GM12878 (cell line): ENCODE data around the gene CHST8.

Experiments used
- ELK1 ChIP-seq: IDR thresholded peaks from 2 replicates; pipeline ENCODE4 v1.6.1; 2012; ENCODE audit warnings: low read depth, low read length, improper control_type of control experiment
- JUNB ChIP-seq: IDR thresholded peaks from 2 replicates; pipeline ENCODE4 v1.6.1; 2016; ENCODE audit warnings: antibody characterized with exemption, mild to moderate bottlenecking
- MXI1 ChIP-seq: fragments of 150-350 bp; IDR thresholded peaks from 2 replicates; pipeline ENCODE4 v1.6.1; 2011; ENCODE audit warnings: low read depth, mild to moderate bottlenecking, inconsistent platforms, low read length, improper control_type of control experiment
- POLR2AphosphoS5 ChIP-seq: IDR thresholded peaks from 2 replicates; pipeline ENCODE4 v1.6.1; 2011; ENCODE audit warnings: mild to moderate bottlenecking, low read length, inconsistent platforms
- TF ChIP-seq, protein P1 (sequence below), 3 experiments: IDR thresholded peaks in 2 of 3; conservative IDR thresholded peaks in 1 of 3; 2 replicates each; pipeline ENCODE4 v1.5.1; 2011; ENCODE audit warnings: low read depth in 3 of 3, low read length in 3 of 3, mild to moderate bottlenecking in 3 of 3, control low read depth in 2 of 3, moderate library complexity in 2 of 3, inconsistent platforms in 1 of 3, mixed read lengths in 1 of 3; ENCODE audit not compliant: control insufficient read depth in 2 of 3, insufficient read depth in 1 of 3; ENCODE audit errors: extremely low read depth in 1 of 3

DNA sequence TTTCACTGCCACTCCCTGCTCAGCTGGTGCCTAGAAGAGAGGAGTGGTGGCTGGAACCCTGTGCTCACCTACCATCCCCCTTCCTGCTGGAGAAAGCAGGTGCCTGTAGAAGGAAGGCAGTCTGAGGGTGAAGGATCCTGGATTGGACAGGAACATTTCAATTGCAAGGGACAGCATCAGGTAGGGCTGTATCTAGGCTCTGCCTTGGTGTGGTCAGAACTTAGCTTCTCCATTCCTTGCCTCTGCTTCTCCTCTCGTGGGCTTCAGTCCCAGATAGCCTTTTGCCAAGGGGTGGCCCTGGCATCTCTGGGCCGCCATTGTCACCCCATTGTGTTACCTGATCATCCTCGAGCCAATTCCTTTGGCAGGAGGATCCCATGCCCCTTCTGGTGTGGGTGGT lies 101.8 kb downstream of the CHST8 start:
- TF ChIP-seq ELK1 (no peak), POLR2AphosphoS5 (no peak), JUNB (no peak), MXI1 (no peak)
- TF ChIP-seq, protein P1, sequence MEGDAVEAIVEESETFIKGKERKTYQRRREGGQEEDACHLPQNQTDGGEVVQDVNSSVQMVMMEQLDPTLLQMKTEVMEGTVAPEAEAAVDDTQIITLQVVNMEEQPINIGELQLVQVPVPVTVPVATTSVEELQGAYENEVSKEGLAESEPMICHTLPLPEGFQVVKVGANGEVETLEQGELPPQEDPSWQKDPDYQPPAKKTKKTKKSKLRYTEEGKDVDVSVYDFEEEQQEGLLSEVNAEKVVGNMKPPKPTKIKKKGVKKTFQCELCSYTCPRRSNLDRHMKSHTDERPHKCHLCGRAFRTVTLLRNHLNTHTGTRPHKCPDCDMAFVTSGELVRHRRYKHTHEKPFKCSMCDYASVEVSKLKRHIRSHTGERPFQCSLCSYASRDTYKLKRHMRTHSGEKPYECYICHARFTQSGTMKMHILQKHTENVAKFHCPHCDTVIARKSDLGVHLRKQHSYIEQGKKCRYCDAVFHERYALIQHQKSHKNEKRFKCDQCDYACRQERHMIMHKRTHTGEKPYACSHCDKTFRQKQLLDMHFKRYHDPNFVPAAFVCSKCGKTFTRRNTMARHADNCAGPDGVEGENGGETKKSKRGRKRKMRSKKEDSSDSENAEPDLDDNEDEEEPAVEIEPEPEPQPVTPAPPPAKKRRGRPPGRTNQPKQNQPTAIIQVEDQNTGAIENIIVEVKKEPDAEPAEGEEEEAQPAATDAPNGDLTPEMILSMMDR (IDR thresholded peaks at IDR 0.05 in 2 of 3, conservative IDR thresholded peaks at IDR 0.05 in 1 of 3; ENCODE audit: control insufficient read depth in 2 of 3, extremely low read depth in 1 of 3, insufficient read depth in 1 of 3, low read depth in 3 of 3, low read length in 3 of 3), result no peak
